Activated effector memory CD4-positive, alpha-beta T cell treated with Interleukin-2 at 50 U/mL for 16 hours (primary cell): ENCODE data around the gene CALN1.
"Not testable (repeated sequence)": the region's sequence is repeated elsewhere in the genome, so short reads cannot be mapped to it uniquely, and the experiment has no call there.

Experiments used
- DNase-seq: peaks from one replicate; pipeline ENCODE4 v3.0.0-alpha.2; 2020

Gene CALN1

GRCh38 chr7:72265071-72265904 lies 146.8 kb downstream of the CALN1 start:
- DNase-seq: no peak

GRCh38 chr7:72260406-72260805 lies 151.7 kb downstream of the CALN1 start:
- no peak for DNase-seq

DNA sequence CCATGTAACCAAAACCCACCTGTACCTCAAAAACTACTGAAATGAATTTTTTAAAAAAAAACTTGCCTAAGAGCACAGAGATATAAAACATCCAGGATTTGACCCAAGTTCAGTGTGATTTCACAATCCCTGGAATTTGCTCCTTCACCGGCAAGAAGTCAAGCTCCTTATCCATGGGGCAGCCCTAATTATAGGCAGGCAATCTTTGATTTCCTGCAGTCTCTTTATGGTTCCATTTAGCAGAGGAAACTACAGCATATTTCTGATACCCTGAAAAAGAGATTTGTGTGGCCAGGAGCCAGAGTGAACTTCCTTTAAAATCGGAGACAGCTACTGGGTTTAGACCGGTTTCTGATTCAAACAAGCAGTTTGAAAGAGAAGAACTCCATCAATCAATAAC lies 154.1 kb downstream of the CALN1 start:
- DNase-seq: no peak

- no peak for DNase-seq
Measured at GRCh38 chr7:72254455-72254854, 157.7 kb downstream of the CALN1 start.

- DNase-seq: no peak
Measured at GRCh38 chr7:72249106-72249505, 163.0 kb downstream of the CALN1 start.

DNA sequence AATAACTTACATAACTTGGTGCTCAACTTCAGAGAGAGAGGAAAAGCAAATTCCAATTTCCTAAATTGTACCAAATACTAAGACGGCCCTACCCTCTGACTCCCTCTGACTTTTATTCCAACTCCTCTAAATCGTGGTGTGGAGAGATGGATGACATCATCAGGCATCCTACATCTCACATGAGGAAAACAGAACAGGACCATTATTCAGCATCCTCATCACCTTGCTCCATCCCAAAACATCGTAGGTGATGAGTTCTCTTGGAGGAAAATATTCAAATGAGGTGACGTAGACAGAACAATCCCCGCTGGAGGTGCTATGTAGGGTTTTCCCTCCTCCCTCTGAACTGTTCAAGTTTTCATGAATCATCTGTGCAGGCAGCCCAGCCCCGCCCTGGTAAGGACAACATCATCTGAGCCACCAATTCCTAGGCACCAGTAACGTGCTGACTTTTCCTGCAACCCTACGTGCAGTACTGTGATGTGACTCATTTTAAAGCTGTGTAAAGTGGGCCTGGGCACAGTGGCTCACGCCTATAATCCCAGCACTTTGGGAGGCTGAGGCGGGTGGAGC lies 167.2 kb downstream of the CALN1 start:
- no peak for DNase-seq

- no peak for DNase-seq
Measured at GRCh38 chr7:72243329-72243728, 168.8 kb downstream of the CALN1 start.

- no peak for DNase-seq
Measured at GRCh38 chr7:72235351-72235750, 176.8 kb downstream of the CALN1 start.

DNA sequence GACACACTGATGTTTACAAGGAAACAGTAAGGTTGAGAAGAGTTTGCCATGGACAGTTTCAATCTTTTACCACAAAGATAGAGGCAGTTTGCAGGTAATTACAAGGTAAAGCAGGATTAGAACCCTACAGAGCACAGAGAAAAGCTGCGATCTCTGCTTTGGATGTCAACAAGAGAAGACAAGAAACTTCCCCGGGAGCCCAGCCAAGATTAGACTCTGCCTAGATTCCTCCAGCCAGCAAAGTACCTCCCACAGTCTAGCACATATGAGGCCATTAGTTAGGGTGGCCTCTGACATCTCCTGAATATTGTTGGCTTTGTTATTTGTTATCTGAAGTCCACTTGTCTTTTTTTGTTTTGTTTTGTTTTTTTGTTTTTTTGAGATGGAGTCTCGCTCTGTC lies 178.1 kb downstream of the CALN1 start:
- no peak for DNase-seq

DNA sequence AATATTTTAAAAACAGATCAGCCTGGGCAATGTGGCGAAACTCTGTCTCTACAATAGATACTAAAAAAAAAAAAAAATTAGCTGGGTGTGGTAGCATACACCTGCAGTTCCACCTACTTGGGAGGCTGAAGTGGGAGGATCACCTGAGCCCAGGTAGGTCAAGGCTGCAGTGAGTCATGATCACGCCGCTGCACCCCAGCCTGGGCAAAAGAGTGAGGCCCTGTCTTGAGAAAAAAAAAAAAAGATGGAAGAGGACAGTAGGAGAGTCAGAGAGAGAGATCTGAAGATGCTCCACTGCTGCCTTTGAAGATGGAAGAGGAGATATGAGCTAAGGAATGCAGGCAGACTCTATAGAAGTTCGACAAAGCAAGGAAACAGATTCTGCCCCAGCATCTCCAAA lies 181.9 kb downstream of the CALN1 start:
- no peak for DNase-seq

DNA sequence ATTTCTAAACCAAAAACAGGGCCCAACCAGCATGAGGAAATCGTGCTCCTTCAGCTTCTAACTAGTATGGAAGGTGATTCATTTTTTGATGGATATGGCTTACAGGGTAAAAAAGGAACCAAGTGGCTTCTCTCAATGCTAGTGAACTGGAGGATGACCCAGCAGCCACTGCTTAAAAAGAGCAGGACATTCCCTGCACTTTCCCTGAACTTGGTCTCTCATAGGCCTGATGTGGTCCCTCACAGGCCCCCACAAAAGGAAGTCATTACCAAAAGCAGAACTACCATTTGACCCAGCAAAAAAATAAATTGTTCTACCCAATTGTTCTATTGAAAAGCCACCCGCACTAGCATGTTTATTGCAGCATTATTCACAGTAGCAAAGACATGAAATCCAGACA lies 188.8 kb downstream of the CALN1 start:
- DNase-seq: no peak

DNA sequence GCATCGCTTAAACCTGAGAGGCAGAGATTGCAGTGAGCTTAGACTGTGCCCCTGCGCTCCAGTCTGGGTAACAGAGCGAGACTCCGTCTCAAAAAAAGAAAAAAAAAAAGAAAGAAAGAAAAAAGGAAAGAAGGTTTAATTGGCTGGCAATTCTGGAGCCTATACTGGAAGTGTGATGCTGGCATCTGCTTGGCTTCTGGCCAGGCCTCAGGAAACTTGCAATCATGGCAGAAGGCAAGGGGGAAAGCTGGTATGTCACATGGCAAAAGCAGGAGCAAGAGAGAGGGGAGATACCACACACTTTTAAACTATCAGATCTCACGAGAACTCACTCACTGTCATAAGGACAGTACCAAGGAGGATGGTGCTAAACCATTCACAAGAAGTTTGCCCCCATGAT lies 190.0 kb downstream of the CALN1 start:
- DNase-seq: no peak

DNA sequence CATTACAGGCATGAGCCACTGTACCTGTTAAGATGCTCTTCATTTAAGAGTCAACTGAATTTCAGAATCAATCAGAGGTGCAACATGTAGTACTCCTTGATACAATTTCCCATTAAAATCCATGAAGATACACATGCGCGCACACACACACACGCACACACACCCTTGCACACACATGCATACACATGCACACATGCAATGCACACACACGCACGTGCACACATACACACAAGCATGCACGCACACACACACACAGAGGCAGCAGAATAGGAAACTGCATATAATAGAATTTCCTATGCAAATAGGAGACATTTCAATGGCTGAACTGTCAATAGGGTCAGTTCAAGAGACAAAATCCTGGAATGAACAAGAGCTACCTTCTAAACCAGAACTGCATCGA lies 192.6 kb downstream of the CALN1 start:
- DNase-seq: no peak

DNA sequence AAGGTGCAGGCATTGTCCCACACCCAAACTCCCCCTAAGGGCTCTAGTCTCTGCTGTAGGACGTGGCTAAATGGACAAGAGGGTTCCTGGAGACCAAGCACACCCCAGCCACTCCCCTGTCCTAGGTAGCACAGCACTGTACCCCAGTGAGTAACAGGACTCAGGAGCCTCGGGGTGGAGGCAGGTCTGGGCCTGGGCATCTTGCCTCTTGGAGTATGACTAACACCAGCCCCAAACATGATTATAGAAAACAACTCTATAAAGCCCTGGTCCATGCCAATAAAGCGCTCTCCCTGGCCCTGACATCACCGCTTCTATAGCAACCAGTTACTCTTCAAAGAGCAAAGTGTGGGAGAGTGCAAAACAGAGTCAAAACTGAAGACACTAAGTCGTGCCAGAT lies 195.0 kb downstream of the CALN1 start:
- no peak for DNase-seq

DNA sequence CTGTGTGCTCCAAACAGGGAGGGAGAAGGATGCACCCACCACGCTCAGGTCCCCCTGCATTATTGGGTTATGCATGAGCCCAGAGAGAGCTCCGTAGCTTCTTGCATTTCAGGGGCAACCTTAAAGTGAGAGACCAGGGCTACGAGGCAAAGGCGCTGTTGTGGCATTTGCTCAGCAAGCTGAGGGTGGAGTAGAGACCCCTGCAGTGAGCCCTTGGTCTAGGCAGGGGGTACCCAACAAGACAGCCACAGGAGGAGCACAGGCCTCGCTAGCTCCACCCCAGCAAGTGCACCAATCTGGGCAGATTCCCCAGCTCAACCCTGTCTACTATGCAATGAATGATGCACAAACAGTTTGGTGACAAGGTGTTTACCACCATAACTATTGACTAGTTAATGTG lies 198.4 kb downstream of the CALN1 start:
- no peak for DNase-seq

- no peak for DNase-seq
Measured at GRCh38 chr7:72213081-72213480, 199.1 kb downstream of the CALN1 start.

DNA sequence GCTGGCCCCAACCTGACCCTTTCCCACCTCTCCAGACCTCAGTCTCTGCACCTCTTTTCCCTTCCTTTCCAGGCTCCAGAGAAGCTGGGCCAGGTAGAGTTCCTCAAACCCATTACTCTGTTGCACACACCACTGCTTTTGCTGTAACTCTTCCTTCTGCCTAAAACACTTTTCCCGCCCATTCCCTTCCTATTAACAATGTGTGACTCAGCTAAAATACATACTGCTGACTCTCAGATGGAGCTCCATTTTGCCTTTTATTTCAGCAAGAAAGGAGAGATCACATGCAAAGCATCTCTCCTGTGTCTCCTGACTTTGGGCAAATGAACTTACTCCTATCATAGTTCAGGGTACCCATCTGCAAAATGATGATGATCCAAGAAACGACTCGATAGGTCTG lies 201.0 kb downstream of the CALN1 start:
- DNase-seq: no peak

- not testable (repeated sequence) for DNase-seq
Measured at GRCh38 chr7:72209006-72209405, 203.1 kb downstream of the CALN1 start.

DNA sequence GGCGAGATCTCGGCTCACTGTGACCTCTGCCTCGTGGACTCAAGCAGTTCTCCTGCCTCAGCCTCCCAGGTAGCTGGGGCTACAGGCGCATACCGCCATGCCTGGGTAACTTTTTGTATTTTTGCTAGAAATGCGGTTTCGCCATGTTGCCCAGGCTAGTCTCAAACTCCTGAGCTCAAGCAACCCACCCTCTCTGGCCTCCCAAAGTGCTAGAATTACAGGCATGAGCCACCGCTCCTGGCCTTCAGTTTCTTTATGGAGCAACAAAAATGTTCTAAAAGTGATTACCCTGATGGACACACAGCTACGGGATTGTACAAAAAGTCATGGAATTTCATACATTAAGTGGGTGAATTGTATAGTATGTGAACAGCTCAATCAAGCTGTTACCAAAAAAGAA lies 216.0 kb downstream of the CALN1 start:
- DNase-seq: no peak

- no peak for DNase-seq
Measured at GRCh38 chr7:72190919-72191318, 221.2 kb downstream of the CALN1 start.

DNA sequence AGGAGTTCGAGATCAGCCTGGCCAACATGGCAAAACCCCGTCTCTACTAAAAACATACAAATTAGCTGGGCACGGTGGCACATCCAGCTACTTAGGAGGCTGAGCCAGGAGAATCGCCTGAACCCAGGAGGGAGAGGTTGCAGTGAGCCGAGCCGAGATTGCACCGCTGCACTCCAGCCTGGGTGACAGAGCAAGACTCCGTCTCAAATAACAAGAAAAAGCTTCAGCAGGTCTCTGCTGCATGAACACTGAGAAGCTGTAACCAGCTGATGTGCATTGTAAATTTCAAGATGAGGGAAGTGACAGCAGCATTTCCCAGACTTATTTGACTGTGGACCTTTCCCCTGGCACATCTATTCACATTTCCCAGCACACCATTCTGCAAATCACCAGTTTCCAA lies 222.0 kb downstream of the CALN1 start:
- DNase-seq: no peak

- DNase-seq: no peak
Measured at GRCh38 chr7:72187179-72187578, 225.0 kb downstream of the CALN1 start.

DNA sequence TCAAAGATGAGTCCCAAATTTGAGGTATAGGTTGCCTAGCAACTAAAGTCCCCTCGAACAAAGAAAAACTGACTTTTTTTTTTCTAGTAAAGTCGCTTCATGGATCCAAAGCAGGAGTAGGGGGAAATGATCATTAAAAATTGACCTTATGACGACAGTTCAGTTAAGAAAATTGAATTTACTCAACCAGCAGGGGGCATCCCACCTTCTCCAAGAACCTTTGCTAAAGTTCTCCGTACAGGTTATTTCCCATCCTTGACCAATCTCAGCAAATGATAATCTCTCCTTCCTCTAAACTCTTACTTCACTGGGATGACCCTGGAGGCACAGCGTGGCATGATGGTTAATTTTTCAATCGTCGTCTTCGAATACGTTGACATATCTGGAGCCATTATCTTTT lies 228.3 kb downstream of the CALN1 start:
- no peak for DNase-seq

DNA sequence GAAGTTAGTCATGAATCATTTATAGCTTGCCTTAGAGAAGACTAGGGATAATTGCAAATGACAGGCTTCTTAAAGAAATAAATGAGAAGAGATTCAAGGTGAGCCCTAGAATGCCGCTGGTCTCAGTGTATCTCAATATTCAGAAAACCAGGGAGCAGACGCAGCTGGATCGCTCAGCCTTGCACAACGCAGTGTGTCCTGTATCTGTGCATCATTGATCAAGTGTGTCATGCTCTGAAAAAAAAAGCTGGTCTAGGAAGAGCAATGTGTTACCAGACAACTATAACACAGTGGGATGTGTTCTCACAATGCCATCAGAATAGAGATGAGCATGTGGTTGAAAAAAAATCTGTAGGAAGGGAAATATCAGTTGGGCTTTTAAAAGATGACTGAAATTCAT lies 230.1 kb downstream of the CALN1 start:
- DNase-seq: no peak

- DNase-seq: no peak
Measured at GRCh38 chr7:72176875-72177274, 235.3 kb downstream of the CALN1 start.
